Activated naive CD4-positive, alpha-beta T cell treated with anti-CD3 and anti-CD28 coated beads, Interleukin-2, amount 50 U/mL, for 16 hours (primary cell): ENCODE measurements around the gene UNKL.
"Not testable (repeated sequence)": the region's sequence is repeated elsewhere in the genome, so short reads cannot be mapped to it uniquely, and the experiment has no call there.

ENCODE experiments used
- DNase-seq: peaks from one replicate; pipeline ENCODE4 v3.0.0-alpha.2; 2020

Gene UNKL

DNA sequence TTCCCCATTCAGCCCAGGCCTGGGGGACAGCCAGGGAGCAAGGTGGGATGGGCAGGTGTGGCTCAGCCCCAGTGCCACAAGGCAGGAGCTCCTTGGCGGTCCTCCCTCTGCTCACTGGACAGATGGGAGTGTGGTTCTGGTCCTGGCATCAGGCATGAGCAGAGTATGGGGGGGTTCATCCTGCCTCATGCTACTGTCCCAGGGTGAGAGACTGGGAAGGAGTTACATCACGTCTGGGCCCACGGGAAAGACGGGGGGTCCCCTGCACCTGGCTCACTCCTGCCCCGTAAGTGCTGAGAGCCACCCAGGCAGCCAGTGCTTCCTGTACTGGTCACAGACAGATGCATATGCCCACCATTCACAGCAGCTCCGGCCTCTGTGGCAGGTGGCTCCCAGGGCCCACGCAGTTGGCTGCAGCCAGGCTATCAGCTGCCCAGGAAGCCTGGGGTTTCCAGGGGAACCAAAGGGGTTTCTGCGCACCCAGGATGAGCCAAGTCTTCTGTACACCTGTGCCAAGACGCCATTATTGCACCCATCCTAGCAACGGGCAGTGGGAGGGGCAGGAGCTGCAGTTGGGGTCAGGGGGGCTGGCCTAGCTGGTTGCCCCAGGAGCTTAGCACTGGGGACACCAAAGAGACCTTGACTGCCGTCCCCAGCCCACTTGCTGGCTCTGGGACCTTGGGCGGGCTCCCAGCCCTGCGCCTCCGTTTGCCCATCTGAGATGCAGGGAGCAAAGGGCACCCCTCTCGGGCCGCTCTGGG, 79.1 kb downstream of the UNKL start:
- DNase-seq = no peak

DNA sequence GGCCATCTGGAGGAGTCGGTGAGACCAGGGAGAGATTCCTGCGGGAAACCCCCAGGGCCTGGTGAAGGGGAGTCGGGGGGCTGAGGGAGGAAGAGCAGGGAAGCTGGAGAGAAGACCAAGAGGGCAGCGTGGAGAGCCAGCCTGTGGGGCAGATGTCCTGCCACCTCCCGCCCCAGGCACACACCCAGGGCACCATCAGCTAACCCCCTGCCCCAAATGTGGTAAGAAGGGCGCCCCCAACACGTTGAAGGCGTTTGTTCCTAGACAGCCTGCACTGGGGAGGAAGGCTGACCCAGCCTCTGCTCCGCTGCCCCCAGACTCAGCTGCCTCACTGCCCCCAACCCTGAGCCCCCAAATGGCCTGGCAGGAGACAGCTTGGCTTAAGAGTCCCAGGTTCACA, 79.8 kb downstream of the UNKL start:
- no peak for DNase-seq

DNA sequence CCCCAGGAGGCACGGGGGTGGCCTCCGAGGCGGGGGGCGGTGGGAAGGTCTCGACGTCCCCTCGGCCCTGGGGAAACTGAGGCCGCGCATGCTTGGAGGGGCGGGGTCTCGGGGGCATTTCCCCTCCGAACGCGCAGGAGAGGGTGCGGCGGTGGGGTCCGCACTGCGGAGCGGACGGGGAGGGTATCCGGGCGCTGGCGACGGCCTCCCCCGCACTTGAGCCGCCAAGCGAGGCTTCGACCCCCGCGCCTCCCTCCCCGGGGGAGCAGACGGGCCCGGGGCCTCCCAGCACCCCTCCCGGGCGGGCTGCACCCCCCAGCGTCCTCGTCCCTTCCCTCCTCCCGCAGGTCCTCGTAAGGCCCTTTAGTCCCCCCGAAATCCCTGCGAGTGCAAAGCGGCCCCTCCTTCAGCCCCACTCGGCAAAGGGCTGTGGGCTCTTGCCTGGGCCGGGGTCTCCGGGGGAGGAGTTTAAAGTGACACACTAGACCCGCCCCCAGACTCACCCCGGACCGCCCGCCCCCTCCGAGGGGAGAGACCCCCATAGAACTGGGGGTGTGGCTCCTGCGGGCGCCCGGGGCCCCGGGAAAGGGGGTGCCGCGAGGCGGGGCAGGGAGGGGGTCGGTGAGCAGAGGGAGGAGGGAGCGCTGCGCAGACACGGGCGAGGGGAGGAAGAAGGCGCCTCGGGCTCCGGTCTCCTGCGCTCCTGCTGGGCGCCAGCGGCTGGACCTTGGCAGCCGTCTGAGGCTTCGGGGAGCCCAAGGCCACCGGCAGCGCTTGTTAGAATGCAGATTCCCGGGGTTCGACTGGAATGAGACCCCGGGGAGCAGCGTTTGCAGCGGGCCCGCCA, 80.4 kb downstream of the UNKL start:
- no peak for DNase-seq

DNA sequence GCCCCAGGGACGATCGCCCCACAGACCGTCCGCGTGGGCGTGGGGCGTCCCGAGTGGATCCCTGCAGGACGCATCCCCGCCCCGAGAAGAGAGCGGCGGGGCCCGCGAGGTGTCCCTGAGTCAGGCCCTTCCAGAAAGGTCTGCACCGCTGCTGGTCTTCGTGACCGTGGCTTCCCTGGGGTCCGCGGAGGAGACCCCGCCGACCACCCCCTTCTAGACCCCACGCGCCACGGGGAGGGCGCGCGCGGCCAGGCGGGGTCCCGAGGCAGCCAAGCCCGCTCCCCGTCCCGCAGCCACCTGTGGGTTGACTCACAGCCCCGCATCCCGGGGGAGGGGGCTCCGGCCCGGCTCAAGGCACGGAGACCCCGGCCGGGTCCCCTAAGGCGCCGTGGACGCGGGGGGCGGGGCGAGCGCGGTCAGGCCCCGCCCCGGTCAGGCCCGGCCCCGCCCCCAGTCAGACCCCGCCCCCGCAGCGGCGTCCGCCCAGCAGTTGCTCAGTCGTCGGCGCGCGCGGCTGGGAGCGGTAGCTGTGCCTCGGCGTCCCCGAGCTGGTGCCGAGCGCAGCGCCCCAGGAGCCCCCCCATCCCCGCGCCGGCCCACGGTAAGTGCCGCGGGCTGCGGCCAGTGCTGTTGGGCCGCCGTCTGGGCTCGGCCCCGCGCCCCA, 81.2 kb downstream of the UNKL start, which contains the start of gene BAIAP3:
TSS of gene BAIAP3 (plus strand) at position 497 of the 664 bp plus-strand sequence. CDS start 4,905 bp downstream, outside the sequence.
- peak; percentile 43 for DNase-seq

DNA sequence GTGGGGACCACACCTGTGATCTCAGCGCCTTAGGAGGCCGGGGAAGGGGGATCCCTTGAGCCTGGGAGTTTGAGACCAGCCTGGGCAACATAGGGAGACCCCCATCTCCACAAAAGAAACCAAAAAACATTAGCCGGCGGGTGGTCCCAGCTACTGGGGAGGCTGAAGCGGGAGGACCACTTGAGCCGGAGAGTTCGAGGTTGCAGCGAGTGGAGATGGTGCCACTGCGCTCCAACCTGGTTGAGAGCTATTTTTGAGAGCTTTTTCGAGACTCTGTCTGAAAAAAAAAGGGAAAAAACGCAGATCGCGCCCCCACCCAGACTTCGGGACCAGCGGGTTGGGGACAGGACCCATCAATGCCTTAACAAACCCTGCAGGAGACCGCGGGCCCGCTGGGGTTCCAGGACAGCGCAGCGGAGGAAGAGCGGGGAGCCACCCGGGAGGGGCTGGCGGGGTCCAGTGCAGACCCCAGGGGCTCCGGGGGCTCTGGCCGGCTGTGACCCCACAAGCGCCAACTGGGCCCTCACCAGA, 81.8 kb downstream of the UNKL start:
- DNase-seq = no peak

DNA sequence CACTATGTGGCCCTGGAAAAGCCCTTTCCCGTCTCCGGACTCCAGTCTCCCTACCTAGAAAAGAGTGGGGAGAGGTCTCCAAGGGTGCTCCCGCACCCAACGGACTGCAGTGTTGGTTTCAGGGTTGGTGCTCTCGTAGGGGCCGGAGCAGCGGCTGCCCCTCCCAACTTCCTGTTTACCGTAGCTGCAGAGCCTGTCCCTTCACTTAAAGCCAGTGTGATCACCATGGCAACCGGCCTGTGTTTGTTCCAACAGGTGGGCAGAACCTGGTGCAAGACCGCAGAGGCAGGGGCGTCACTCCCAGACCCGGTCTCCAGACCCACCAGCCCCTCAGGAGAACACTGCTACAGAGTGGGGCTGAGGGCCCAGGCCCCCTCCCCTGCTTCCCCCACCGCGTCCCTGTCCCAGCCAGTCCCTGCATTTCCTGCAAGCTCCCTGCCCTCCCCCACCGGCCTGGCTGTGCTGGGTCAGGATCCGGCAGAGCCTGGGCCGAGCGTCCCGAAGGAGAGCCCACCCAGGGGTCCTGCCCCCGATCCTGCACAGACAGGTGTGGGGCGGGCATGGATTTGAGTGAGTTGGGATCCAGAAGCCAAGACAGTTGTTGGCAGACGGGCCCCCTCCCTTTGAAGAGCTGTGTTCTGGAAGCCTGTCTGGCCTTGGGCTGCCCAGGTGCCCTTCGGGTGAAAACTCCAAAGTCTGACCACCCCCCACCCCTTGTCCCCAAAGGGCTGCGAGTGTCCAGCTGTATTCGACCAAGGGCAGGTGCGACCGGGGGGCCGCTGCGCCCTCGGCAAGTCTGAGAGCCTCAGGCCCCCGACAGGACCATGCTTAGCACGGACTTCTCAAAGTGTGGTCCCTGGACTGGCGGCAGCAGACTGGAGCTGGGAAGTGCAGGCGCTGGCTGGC, 82.5 kb downstream of the UNKL start:
- DNase-seq = no peak

DNA sequence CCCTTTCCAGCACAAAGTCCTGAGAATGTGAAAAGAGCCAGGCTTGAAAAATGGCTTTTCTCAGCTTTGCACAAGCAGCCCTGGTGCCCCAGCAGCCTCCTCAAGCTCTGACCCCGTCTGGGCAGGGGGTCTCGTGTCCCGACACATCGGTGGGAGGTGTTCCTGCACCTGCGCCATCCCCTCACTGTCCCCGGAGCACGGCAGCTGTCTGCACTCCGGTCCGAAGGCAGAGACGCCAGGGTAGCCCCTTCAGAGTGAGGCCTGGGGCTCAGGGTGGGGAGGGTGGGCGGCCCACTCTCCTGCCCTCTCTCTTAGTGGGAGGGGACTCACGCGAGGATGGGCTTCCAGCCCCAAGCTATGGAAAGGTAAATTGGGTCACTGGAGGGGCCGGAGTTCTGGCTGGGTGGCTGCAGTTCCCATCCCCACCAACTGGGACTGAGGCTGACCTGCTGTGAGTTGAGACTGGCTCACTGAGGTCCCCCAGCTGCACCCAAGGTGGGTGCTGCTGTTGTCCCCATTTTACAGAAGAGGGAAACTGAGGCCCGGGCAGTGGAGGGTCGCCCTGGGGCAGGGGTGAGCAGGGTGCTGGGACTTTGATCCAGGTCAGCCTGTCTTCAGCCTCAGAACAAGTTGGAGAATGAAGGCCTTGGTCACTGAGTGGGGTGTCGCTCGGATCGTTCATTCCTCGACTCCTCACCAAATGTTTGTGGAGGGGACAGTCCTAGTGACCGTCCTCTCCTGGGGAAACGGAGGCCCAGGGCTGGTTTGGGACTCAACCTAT, 83.4 kb downstream of the UNKL start:
- DNase-seq = no peak

DNA sequence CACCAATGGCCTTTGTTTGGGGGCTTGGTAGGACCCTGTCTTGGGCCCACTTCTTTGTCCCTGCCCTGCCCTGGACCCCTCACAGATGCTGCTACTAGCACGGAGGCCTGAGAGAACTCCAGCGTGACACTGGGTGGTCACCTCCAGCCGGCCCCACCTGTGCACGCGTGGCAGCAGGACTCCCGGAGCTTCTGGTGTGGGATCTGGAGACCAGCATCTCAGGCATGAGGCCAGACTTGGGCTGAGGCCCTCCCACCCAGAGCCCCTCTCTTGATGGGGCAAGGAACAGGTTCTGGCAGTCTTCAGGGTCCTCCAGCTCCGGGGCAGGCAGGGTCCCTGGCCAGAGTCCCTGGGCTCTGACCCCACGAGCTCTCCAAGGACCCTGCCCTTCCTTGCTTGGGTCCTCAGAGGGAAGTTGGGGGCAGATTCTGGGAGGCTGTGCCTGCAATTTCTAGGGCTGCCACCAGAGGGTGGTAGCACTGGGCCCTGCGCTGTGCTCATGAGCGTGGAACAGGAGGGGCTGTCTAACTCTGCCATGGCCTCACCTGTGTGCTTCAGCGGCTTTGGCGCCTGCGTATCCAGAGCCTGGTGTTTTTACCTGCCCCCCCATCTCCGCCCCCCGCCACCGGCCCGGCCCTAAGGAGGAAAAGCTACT, 84.1 kb downstream of the UNKL start:
- no peak for DNase-seq

DNA sequence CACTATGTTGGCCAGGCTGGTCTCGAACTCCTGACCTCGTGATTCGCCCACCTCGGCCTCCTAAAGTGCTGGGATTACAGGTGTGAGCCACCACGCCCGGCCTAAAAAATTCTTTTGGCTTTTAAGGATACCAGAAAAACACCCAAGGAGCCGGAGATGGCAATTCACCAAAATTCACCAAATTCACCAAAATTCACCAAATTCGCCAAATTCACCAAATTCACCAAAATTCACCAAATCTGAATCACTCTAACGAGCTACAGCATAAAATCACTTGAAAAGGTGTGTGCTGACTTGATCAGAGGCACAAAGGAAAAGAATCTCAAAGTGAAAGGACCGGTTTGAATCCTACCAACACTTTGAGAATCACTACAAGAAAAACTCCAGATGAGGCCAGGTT, 85.5 kb downstream of the UNKL start:
- not testable (repeated sequence) for DNase-seq

DNA sequence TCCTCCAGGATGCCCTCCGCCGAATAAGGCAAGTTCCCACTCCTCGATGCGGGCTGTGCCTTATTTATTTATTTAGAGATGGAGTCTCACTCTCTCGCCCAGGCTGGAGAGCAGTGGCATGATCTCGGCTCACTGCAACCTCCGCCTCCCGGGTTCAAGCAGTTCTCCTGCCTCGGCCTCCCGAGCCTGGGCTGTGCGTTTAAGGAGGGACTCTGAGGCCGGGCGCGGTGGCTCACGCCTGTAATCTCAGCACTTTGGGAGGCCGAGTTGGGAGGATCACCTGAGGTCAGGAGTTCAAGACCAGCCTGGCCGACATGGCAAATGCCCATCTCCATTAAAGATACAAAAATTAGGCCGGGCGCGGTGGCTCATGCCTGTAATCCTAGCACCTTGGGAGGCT, 86.4 kb downstream of the UNKL start:
- not testable (repeated sequence) for DNase-seq

DNA sequence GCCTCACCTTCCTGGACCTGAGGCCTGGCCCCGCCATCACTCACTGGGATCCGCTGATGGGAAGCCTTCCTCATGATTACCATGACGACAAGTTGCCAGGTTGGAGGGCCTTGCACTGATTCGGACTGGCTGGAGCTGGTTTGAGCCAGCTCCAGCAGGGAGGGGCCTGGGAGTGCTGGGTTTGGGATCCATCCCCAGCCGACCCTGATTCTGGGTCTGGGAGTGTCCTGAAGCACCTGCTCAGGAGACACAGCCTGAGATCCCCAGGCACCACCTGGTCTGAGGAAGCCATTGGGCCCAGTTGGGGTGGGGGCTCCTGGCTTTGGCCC, 86.9 kb downstream of the UNKL start:
- no peak for DNase-seq

DNA sequence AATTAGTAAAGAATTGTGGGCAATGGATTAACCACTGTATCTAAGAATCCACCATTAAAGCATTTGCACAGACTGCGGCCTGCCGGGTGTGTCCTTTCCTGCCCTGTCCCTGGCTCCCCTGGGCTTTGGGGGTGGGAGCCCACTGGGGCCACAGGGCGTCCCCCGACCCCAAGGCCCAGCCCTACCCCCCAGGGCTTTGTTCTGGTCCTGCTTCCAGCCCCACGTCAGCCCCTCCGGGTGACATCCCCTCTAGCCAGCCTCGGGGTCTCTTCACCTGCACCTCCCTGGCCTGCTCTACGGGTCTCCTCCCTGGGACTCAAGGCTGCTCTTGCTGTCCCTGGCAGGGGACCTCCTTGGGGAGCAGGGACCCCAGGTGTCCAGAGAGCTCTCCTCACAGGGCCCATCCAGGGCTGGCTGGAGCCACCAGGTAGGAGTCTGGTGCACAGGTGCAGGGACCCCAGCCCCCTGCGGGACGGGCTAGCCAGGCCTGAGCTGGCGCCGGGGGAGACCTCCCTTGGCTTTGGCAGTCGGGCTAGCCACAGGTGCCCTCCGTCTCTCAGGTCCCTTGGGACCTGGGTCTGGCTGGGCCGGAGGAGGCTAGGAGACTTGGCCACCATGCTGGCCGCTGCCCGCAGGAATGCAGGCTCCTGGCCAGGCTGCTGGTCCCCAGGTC, 87.4 kb downstream of the UNKL start:
- no peak for DNase-seq

DNA sequence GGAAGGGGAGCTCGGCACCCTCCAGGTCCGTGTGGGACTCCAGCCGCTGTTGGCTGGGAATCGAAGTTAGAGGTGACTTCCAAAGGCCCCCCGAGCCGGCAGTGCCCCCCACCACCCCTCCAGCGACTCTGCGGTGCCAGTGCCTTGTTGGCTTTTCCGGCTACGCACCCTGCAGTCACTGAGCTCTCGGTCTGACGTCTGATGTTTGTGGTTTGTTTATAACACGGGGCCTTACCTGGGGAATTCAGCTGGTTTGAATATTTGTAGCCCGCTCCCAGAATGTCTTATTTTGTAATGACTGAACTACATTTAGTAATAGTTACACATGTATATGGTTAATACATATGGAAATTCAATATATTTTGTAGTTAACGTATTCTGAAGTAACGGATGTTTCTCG, 88.1 kb downstream of the UNKL start:
- no peak for DNase-seq

DNA sequence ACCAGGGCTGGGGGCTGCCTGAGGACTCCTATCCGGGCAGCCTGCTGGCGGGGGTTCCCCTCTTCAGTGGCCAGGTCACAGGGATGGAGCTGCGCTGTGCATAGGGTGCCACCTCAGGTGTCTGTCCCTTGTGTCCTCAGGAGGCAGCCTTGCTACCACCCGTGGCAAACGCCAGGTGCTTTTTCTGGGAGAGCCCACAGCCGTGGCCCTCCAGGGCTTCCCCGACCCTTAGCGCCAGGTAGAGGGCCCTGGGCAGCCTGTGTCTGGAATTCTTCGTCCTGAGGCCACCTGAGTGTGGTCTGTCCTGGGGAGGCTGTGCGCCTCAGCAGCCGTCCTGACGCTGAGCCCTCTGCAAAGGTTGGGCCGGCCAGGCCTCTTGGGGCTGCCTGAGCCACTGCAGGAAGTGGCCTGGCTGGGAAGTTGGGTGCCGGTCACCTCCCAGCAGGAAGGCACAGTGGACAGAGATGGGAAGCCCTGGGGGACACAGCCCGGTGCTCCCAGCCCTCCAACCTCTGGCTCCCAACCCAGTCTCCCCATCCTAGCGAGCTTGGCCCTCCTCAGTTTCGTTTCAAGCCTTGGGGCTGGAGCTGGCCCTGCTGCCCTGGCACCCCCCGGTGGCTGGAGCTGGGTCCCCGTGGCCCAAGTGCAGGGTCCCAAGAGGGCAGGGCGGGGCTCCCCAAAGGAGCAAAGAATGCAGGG, 88.7 kb downstream of the UNKL start:
- no peak for DNase-seq

DNA sequence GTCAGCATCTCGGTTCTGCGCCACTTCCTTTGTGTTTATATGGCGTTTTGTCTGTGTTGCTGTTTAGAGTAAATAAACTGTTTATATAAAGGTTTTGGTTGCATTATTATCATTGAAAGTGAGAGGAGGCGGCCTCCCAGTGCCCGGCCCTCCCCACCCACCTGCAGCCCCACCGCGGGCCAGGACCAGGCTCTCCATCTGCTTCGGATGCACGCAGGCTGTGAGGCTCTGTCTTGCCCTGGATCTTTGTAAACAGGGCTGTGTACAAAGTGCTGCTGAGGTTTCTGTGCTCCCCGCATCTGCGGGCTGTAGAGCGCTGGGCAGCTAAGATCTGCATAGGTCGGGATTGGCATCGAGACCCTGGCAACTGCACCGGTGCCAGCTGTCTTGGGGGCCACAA, 89.2 kb downstream of the UNKL start:
- DNase-seq = no peak

DNA sequence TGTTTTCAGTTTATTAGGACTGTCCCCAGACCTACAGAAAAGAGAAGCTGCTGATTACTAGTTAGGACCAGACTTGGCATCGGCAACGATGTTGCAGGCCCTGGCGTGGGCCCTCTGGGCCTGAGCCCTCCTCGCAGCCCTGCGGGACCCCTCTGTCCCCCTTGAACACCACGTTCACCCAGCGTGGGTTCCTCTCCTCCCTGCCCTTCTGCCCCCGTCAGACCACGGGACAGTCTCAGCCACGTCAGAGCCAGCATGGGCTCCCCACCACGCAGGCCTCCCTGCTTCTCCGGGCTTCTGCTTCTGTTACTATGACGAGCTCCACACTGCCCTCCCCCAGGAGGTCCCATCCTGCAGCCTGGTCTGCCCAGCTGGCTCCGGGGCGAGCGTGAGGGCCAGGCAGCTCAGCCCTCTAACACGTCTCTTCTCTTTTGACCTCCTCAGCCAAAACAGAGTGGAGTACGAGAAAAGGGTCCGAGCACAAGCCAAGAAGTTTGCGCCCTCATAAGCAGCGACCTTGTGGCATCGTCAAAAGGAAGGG, 90.1 kb downstream of the UNKL start:
- DNase-seq = no peak

DNA sequence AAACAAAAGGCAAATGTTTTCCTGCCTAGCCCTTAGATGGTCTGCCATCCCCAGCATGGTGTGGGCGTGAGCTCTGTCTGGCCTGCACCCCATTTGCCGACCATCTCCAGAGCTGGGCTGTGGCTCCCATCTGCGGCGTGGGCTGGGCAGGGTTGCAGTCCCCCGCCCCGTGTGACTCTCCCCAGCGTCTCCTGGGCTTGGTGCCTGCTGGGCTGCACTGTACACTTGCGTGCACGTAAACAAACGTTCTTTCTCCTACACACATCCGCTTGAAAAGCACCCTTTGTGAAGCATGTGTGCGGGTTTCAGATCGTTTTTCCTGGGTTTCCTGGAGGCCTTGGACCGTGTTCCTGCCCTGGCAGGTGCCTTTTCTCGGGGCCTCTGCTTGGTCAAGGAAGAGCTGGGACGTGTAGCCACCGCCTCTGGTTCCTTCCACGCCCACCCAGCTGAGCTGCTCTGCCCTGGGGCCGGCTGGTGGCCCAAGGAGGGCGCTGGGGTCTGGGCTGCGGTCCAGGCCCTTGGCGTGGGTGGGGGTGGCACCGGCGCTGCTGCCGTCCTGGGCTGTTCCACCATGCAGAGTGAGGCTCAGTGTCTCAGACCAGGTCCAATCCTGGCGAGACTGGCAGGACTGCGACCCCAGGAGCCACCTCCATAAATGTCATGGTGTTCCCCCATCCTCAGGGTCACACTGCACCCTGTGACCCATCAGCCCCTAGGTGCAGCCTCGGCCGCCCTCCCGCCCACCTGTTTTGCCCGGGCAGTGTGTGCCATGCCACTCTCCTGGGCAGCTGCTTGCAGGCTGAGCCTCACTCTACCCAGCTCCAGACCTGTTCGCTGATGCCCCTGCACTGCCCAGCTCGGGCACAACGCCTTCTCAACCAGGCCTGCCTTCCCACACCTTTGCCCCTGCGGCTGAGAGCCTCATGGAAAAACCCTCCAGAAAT, 90.9 kb downstream of the UNKL start:
- no peak for DNase-seq

DNA sequence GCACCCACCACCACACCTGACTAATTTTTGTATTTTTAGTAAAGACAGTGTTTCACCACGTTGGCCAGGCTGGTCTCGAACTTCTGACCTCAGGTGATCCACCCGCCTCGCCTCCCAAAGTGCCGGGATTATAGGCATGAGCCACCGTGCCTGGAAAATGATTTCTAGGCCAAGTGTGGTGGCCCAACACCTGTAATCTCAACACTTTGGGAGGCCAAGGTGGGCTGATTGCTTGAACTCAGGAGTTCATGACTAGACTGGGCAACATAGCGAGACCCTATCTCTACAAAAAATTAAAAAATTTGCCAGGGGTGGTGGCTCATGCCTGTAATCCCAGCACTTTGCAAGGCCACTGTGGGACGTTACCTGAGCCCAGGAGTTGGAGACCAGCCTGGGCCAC, 92.1 kb downstream of the UNKL start:
- no peak for DNase-seq
